Prostate gland (tissue), 2 donors: ENCODE results near the gene RACGAP1. TPM values are rescaled to one million over a fixed set of nuclear protein-coding genes. Genes with fewer than 3 reads are reported as not detected.

Source experiments
- DNase-seq: peaks from one replicate; pipeline ENCODE4 v3.0.0-alpha.2; 2019; ENCODE audit warnings: low spot score
- H3K27ac ChIP-seq, 2 donors: fragments of 200-600 bp; sonication (generic); 2 replicates each; pipeline ENCODE4 v1.5.1; 2017 to 2019
- H3K27me3 ChIP-seq: fragments of 200-600 bp; sonication (generic); replicated peaks from 2 replicates; pipeline ENCODE4 v1.5.1; 2019; ENCODE audit not compliant: insufficient read depth
- H3K36me3 ChIP-seq, 2 donors: fragments of 200-600 bp; sonication (generic); 1 replicate in 1 of 2; 2 replicates in 1 of 2; pipeline versions ENCODE4 v1.5.1 to v1.8.1; 2017 to 2019
- H3K4me1 ChIP-seq: fragments of 200-600 bp; sonication (generic); replicated peaks from 2 replicates; pipeline ENCODE4 v1.5.1; 2019
- H3K4me3 ChIP-seq, 2 donors: fragments of 200-600 bp; sonication (generic); 2 replicates each; pipeline ENCODE4 v1.5.1; 2017 to 2019
- H3K9me3 ChIP-seq: fragments of 200-600 bp; sonication (generic); 2 replicates; pipeline ENCODE4 v1.5.1; 2017
- POLR2A ChIP-seq: fragments of 450-650 bp; IDR thresholded peaks from one replicate; pipeline ENCODE4 v1.6.1; 2016; ENCODE audit warnings: antibody characterized with exemption, mild to moderate bottlenecking
- POLR2AphosphoS5 ChIP-seq: sonication (generic); formaldehyde crosslinking; IDR thresholded peaks from one replicate; pipeline ENCODE4 v1.6.1; 2017; ENCODE audit warnings: antibody characterized with exemption
- WGBS: methylation state at CpG from one replicate; pipeline ENCODE4 v1.1.5; 2018; 5-methylcytosine and 5-hydroxymethylcytosine counted together
- intact Hi-C: fragments of 100-400 bp; cut with DNase I; formaldehyde crosslinking; loops from one replicate; pipeline ENCODE4 v1.14.2; 2022
- total RNA-seq, 2 donors: library from RNA; depleted of rRNA; stranded (reverse); fragments of >200 nt; gene quantifications; one replicate each; pipeline ENCODE4 v1.1.0, GENCODE V29; 2016
- TF ChIP-seq, protein P1 (sequence below), 4 experiments: fragments of 200-600 bp in 2 of 4; fragments of 450-650 bp in 2 of 4; sonication (generic) in 2 of 4; IDR thresholded peaks; 1 replicate in 3 of 4; 2 replicates in 1 of 4; pipeline ENCODE4 v1.5.1; 2016 to 2019; ENCODE audit warnings: antibody characterized with exemption in 4 of 4, mild to moderate bottlenecking in 2 of 4, moderate library complexity in 2 of 4

Gene RACGAP1
- total RNA-seq, 2 donors from 2014 or later = 9.1 to 18.9 TPM

DNA sequence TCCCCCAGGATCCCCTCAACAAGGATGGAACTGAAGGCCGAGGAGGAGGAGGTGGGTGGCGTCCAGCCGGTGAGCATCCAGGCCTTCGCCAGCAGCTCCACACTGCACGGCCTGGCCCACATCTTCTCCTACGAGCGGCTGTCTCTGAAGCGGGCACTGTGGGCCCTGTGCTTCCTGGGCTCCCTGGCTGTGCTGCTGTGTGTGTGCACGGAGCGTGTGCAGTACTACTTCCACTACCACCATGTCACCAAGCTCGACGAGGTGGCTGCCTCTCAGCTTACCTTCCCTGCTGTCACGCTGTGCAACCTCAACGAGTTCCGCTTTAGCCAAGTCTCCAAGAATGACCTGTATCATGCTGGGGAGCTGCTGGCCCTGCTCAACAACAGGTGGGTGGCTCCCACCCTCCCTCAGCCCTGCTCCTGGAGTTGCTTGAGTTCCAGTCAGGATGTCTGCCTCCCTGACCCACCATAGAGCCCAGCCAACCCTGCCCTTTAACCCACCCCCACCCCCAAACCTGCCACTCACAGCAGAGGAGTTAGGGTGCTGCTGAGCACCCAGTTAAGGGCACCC lies 33.5 kb upstream of the RACGAP1 start:
- DNase-seq = no peak
- WGBS = 94% methylated on average over 15 of the region's 15 CpGs
- H3K27me3 ChIP-seq = no peaks in the 10 kb centered on the region
- H3K36me3 ChIP-seq = no peaks in the 10 kb centered on the region
- no peak overlapping the region for H3K27ac ChIP-seq
- no peaks in the 10 kb centered on the region for H3K9me3 ChIP-seq
- no peak overlapping the region for H3K4me3 ChIP-seq
- H3K4me1 ChIP-seq = no peaks in the 10 kb centered on the region
- intact Hi-C loops = loop anchor here (5.0 kb wide), 1 partner anchor 92 kb away; no protein-coding TSS in a partner anchor
- TF ChIP-seq, protein P1, sequence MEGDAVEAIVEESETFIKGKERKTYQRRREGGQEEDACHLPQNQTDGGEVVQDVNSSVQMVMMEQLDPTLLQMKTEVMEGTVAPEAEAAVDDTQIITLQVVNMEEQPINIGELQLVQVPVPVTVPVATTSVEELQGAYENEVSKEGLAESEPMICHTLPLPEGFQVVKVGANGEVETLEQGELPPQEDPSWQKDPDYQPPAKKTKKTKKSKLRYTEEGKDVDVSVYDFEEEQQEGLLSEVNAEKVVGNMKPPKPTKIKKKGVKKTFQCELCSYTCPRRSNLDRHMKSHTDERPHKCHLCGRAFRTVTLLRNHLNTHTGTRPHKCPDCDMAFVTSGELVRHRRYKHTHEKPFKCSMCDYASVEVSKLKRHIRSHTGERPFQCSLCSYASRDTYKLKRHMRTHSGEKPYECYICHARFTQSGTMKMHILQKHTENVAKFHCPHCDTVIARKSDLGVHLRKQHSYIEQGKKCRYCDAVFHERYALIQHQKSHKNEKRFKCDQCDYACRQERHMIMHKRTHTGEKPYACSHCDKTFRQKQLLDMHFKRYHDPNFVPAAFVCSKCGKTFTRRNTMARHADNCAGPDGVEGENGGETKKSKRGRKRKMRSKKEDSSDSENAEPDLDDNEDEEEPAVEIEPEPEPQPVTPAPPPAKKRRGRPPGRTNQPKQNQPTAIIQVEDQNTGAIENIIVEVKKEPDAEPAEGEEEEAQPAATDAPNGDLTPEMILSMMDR (IDR thresholded peaks at IDR 0.05) = no peak
- TF ChIP-seq POLR2A (no peak), POLR2AphosphoS5 (no peak)

DNA sequence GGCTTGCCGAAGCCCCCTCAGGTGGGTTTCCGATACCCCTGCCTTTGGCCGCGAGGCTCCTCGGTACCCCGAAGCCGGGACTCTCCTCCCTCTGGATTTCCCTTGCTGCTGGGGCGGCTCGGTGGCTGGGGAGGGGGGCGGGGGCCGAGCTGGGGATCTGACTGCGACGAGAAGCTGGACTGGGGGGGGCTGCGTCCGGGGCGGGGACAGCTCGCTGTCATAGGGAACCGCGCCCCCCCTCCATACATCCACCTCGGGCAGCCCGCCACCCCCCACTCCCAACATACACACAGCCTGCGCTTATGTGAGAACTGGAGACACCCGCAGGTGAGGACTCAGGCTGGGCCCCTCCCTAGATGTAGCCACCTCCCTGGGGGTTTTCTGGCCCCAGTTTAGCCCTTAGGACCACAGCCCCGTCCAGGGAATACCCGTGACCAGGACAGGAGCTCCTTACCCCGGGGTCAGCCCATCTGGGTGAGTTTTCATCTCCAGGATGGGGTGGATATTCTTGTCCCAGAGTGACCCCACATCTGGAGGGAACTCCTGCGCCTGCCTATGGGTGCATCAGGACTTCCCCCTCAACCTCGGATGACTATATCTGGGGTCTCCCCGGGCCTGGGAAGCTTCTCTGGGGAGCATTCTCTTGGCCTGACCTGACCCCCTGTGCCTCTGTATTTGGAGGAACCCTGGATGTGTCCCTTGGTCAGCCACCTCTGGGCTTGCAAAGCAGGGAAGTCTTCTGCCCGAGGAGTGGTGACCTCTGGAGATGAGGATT lies 32.8 kb upstream of the RACGAP1 start:
- intact Hi-C loops = loop anchor here (5.0 kb wide), 1 partner anchor 91 kb away; no protein-coding TSS in a partner anchor

DNA sequence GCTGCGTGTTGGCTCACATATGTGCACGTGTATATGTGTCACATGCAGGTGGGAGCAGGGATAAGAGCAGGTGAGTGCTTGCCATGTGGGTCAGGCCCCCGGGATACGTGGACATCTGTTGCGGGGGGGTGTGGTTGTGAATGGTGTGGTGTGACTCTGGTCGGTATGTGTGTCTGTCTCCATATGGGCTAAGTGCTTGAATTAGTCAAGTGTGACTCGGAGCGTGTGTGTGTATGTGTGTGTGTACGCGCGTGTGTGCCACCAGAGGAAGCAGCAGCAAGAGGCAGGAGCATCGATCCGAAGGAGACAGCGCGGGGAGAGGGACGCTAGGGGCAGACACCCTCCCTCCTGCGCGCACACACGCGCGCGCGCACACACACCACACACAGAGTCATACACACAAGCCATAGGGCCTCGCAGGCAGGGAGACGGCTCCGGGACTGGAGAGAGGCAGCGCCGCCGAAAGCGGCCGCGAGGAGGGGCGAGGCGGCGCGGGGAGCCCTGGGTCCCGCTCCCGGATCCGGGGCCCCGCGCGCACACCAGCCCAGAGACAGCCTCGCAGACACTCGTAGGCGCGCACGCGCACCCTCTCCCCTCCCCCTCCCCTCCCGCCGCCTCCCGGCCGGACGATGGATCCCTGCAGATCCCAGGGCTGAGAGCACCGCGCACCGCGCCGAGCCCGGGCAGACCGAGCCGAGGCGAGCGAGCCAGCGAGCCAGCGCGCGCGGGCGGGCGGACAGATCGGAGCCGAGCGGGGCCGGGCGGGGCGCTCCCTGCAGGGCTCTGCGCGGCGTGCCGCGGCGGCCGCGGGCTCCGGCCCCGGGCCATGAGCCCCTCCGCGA lies 31.9 kb upstream of the RACGAP1 start, which contains the start of gene ASIC1:
Gene ASIC1, plus strand, starts transcription at position 597 of the 842 bp plus-strand sequence. CDS start 1,171 bp downstream, outside the sequence.
- Histone ChIP-seq H3K4me3 (peak within 1 kb of the TSS; percentile 58 to 60), H3K27me3 (no peaks in the 10 kb centered on the region), H3K27ac (peak within 1 kb of the TSS; percentile 79), H3K36me3 (no peaks in the 10 kb centered on the region), H3K9me3 (no peaks in the 10 kb centered on the region), H3K4me1 (no peaks in the 10 kb centered on the region)
- DNase-seq = peak; percentile 66
- 1% methylated on average over 51 of the region's 88 CpGs for WGBS
- TF ChIP-seq POLR2AphosphoS5 = no peak
- TF ChIP-seq, protein P1 (IDR thresholded peaks at IDR 0.05) = peak in 3 of 4 experiments; percentile 2 to 27 (median 6)
- intact Hi-C loops = loop anchor here (5.0 kb wide), 1 partner anchor 90 kb away; no protein-coding TSS in a partner anchor

More for the DNA sequence above, 32.8 kb upstream of the RACGAP1 start:
- no peak for DNase-seq
- WGBS = 19% methylated on average over 24 of the region's 30 CpGs
- TF ChIP-seq, protein P1 (IDR thresholded peaks at IDR 0.05) = no peak
- TF ChIP-seq POLR2AphosphoS5 = no peak
- no peak for TF ChIP-seq POLR2A
- Histone ChIP-seq H3K4me1 (no peaks in the 10 kb centered on the region), H3K4me3 (peak overlapping the region; percentile 58 to 60), H3K27me3 (no peaks in the 10 kb centered on the region), H3K9me3 (no peaks in the 10 kb centered on the region), H3K27ac (peak overlapping the region in 1 of 2 donors; percentile 79), H3K36me3 (no peaks in the 10 kb centered on the region)

DNA sequence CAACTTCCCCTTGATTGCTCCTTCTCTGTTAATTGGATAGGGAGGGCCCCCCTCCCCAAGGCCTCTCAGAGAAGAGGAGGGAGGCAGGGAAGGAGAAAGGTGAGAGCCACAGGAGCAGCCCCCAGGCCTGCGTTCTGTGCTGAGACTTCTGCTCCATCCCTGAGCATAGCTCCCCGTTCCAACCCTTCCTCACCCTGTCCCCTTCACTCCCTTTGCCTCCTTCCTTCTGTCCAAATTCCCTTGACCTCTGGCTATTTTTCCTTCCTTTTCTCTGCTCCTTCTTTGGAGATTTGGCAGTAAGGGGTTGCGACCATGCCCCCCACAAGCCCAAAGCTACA lies 31.3 kb upstream of the RACGAP1 start:
- TF ChIP-seq POLR2A (no peak), POLR2AphosphoS5 (no peak)
- TF ChIP-seq, protein P1 (IDR thresholded peaks at IDR 0.05) = no peak
- no peaks in the 10 kb centered on the region for H3K27me3 ChIP-seq
- H3K36me3 ChIP-seq = no peaks in the 10 kb centered on the region
- no peaks in the 10 kb centered on the region for H3K9me3 ChIP-seq
- H3K4me1 ChIP-seq = no peaks in the 10 kb centered on the region
- 28% methylated on average over 3 of the region's 3 CpGs for WGBS
- intact Hi-C loops = loop anchor here (5.0 kb wide), 1 partner anchor 89 kb away; no protein-coding TSS in a partner anchor
- DNase-seq = no peak
- H3K27ac ChIP-seq = no peak overlapping the region
- peak overlapping the region in 1 of 2 donors; percentile 58 for H3K4me3 ChIP-seq
